GM21737 (cell line): ENCODE data around the gene YDJC.
"Not testable (repeated sequence)": the region's sequence is repeated elsewhere in the genome, so short reads cannot be mapped to it uniquely, and the experiment has no call there.

Experiments used
- ATAC-seq: cut with Tn5 transposase; IDR thresholded peaks from one replicate; pipeline ENCODE4 v1.9.1; 2021; ENCODE audit warnings: mild to moderate bottlenecking, moderate library complexity; ENCODE audit not compliant: unreplicated experiment

The YDJC gene

GRCh38 chr22:21611210-21611977 lies 18.4 kb downstream of the YDJC start:
- ATAC-seq: no peak

GRCh38 chr22:21609556-21610157 lies 20.2 kb downstream of the YDJC start:
- ATAC-seq: not testable (repeated sequence)

- no peak for ATAC-seq
Measured at GRCh38 chr22:21606775-21607174, 23.0 kb downstream of the YDJC start.

GRCh38 chr22:21605887-21606564 lies 23.8 kb downstream of the YDJC start:
- ATAC-seq: no peak

- no peak for ATAC-seq
Measured at GRCh38 chr22:21603973-21604372, 25.8 kb downstream of the YDJC start.

GRCh38 chr22:21602579-21602978 lies 27.2 kb downstream of the YDJC start:
- ATAC-seq: no peak

- ATAC-seq: no peak
Measured at GRCh38 chr22:21599053-21599893, 30.5 kb downstream of the YDJC start.

- no peak for ATAC-seq
Measured at GRCh38 chr22:21598302-21598701, 31.5 kb downstream of the YDJC start.

GRCh38 chr22:21596356-21597135 lies 33.3 kb downstream of the YDJC start:
- ATAC-seq: not testable (repeated sequence)

- no peak for ATAC-seq
Measured at GRCh38 chr22:21594865-21595452, 34.9 kb downstream of the YDJC start.

GRCh38 chr22:21593406-21594232 lies 36.2 kb downstream of the YDJC start:
- ATAC-seq: no peak

GRCh38 chr22:21592422-21592821 lies 37.4 kb downstream of the YDJC start:
- no peak for ATAC-seq

- ATAC-seq: no peak
Measured at GRCh38 chr22:21591695-21592094, 38.1 kb downstream of the YDJC start.

- no peak for ATAC-seq
Measured at GRCh38 chr22:21590809-21591641, 38.8 kb downstream of the YDJC start.

- ATAC-seq: no peak
Measured at GRCh38 chr22:21589396-21589795, 40.4 kb downstream of the YDJC start.

GRCh38 chr22:21587803-21588611 lies 41.8 kb downstream of the YDJC start:
- peak; percentile 82 for ATAC-seq

GRCh38 chr22:21585389-21585788 lies 44.4 kb downstream of the YDJC start:
- ATAC-seq: no peak
